IMR-90 (cell line): ENCODE results near the gene ZNF692. TPM values are rescaled to one million over a fixed set of nuclear protein-coding genes. Genes with fewer than 3 reads are reported as not detected.

Experiments used
- ATAC-seq: fragments of 200-7000 bp; cut with Tn5 transposase; 2 replicates; pipeline ENCODE4 v1.9.1; 2020; ENCODE audit warnings: low read depth, mild to moderate bottlenecking, moderate library complexity
- BruUV-seq: library from RNA; stranded (reverse); fragments of 400-500 nt; replicated peaks from 2 replicates; lab custom pipeline; 2021; lab: Mats Ljungman, UMichigan
- CTCF ChIA-PET: fragments of 300-600 bp; formaldehyde crosslinking; extraction: SDS; loops from one replicate; lab custom pipeline; 2021; ENCODE audit warnings: antibody characterized with exemption; lab: Yijun Ruan, JAX
- POLR2A ChIA-PET: fragments of 300-600 bp; sonication (Branson Sonifier 250); formaldehyde crosslinking; loops from one replicate; lab custom pipeline; 2022; ENCODE audit warnings: antibody characterized with exemption; ENCODE audit not compliant: unreplicated experiment; lab: Charles Lee
- DNase-seq: peaks from one replicate; pipeline ENCODE4 v3.0.0; 2013
- H2AFZ ChIP-seq: replicated peaks from 2 replicates; pipeline ENCODE3; 2013; ENCODE audit warnings: low read length, mild to moderate bottlenecking; ENCODE audit not compliant: poor library complexity
- H2AK5ac ChIP-seq: 2 replicates; pipeline ENCODE4 v1.6.1; 2013; ENCODE audit warnings: low read depth, low read length, inconsistent platforms
- H2AK9ac ChIP-seq: replicated peaks from 2 replicates; pipeline ENCODE3; 2013; ENCODE audit warnings: mild to moderate bottlenecking, low read depth, low read length, moderate library complexity; ENCODE audit not compliant: poor library complexity
- H2BK120ac ChIP-seq: 2 replicates; pipeline ENCODE4 v1.6.1; 2013; ENCODE audit warnings: low read depth, low read length, inconsistent platforms
- H2BK15ac ChIP-seq: 3 replicates; pipeline ENCODE4 v1.6.1; 2013; ENCODE audit warnings: low read depth, low read length, inconsistent platforms
- H2BK20ac ChIP-seq: 2 replicates; pipeline ENCODE4 v1.6.1; 2013; ENCODE audit warnings: low read depth, mild to moderate bottlenecking, inconsistent platforms, low read length, moderate library complexity
- H2BK5ac ChIP-seq: 2 replicates; pipeline ENCODE4 v1.6.1; 2013; ENCODE audit warnings: mild to moderate bottlenecking, low read depth, low read length, inconsistent platforms; ENCODE audit not compliant: poor library complexity, severe bottlenecking
- H3K14ac ChIP-seq: replicated peaks from 2 replicates; pipeline ENCODE4 v1.6.1; 2013; ENCODE audit warnings: low read depth, low read length, inconsistent platforms
- H3K18ac ChIP-seq: 2 replicates; pipeline ENCODE4 v1.6.1; 2013; ENCODE audit warnings: low read depth, low read length, control low read depth
- H3K23ac ChIP-seq: 2 replicates; pipeline ENCODE4 v1.6.1; 2013; ENCODE audit warnings: low read depth, low read length, inconsistent platforms
- H3K27ac ChIP-seq: 2 replicates; pipeline ENCODE4 v1.5.1; 2013; ENCODE audit warnings: mild to moderate bottlenecking, control low read depth, low read length; ENCODE audit not compliant: insufficient read depth
- H3K27me3 ChIP-seq: 2 replicates; pipeline ENCODE4 v1.6.1; 2013; ENCODE audit warnings: low read length; ENCODE audit not compliant: control insufficient read depth, insufficient read depth
- H3K36me3 ChIP-seq: 2 replicates; pipeline ENCODE4 v1.6.1; 2013; ENCODE audit warnings: low read length, mixed read lengths; ENCODE audit not compliant: control insufficient read depth, insufficient read depth
- H3K4ac ChIP-seq: 2 replicates; pipeline ENCODE4 v1.6.1; 2013; ENCODE audit warnings: low read depth, low read length, inconsistent platforms
- H3K4me1 ChIP-seq: 2 replicates; pipeline ENCODE4 v1.6.1; 2013; ENCODE audit warnings: low read length, mixed read lengths; ENCODE audit not compliant: control insufficient read depth, insufficient read depth
- H3K4me2 ChIP-seq: 2 replicates; pipeline ENCODE4 v1.6.1; 2013; ENCODE audit warnings: low read depth, mild to moderate bottlenecking, control low read depth, low read length, moderate library complexity
- H3K4me3 ChIP-seq: 2 replicates; pipeline ENCODE4 v1.5.1; 2013; ENCODE audit warnings: low read depth, mild to moderate bottlenecking, control low read depth, low read length, moderate library complexity; ENCODE audit not compliant: insufficient read depth
- H3K56ac ChIP-seq: 2 replicates; pipeline ENCODE4 v1.6.1; 2013; ENCODE audit warnings: low read length, inconsistent platforms; ENCODE audit not compliant: insufficient read depth; ENCODE audit errors: extremely low read depth
- H3K79me1 ChIP-seq, 2 experiments: 2 replicates each; pipeline ENCODE4 v1.6.1; 2013; ENCODE audit warnings: low read length in 2 of 2, inconsistent platforms in 1 of 2, low read depth in 1 of 2
- H3K9ac ChIP-seq: 2 replicates; pipeline ENCODE4 v1.6.1; 2013; ENCODE audit warnings: low read depth, low read length, control low read depth
- H3K9me1 ChIP-seq: 2 replicates; pipeline ENCODE4 v1.6.1; 2013; ENCODE audit warnings: low read length, inconsistent platforms; ENCODE audit not compliant: insufficient read depth
- H3K9me3 ChIP-seq: 2 replicates; pipeline ENCODE4 v1.6.1; 2013; ENCODE audit warnings: low read length; ENCODE audit not compliant: control insufficient read depth, insufficient read depth
- H4K20me1 ChIP-seq: 2 replicates; pipeline ENCODE4 v1.6.1; 2013; ENCODE audit warnings: low read length, inconsistent platforms; ENCODE audit not compliant: insufficient read depth
- H4K5ac ChIP-seq: 2 replicates; pipeline ENCODE4 v1.6.1; 2013; ENCODE audit warnings: mild to moderate bottlenecking, low read depth, low read length, control low read depth
- H4K8ac ChIP-seq, 2 experiments: 2 replicates each; pipeline ENCODE4 v1.6.1; 2013; ENCODE audit warnings: low read depth in 2 of 2, low read length in 2 of 2, control low read depth in 1 of 2, inconsistent platforms in 1 of 2
- H4K91ac ChIP-seq: 2 replicates; pipeline ENCODE4 v1.6.1; 2013; ENCODE audit warnings: low read depth, low read length, inconsistent platforms; ENCODE audit not compliant: insufficient read depth
- BHLHE40 ChIP-seq: fragments of 150-350 bp; IDR thresholded peaks from 2 replicates; pipeline ENCODE4 v1.6.1; 2016; ENCODE audit warnings: mild to moderate bottlenecking, low read depth, low read length
- CHD1 ChIP-seq: IDR thresholded peaks from 2 replicates; pipeline ENCODE4 v1.6.1; 2012; ENCODE audit warnings: low read depth, low read length, improper control_type of control experiment
- MAFK ChIP-seq: IDR thresholded peaks from 2 replicates; pipeline ENCODE4 v1.6.1; 2012; ENCODE audit warnings: low read depth, low read length, improper control_type of control experiment
- MXI1 ChIP-seq: IDR thresholded peaks from 2 replicates; pipeline ENCODE4 v1.6.1; 2012; ENCODE audit warnings: low read depth, mild to moderate bottlenecking, low read length, moderate library complexity, borderline replicate concordance
- NFE2L2 ChIP-seq: fragments of 150-350 bp; IDR thresholded peaks from 2 replicates; pipeline ENCODE4 v1.6.1; 2016; ENCODE audit warnings: low read depth, mild to moderate bottlenecking, low read length
- RFX5 ChIP-seq: IDR thresholded peaks from 2 replicates; pipeline ENCODE4 v1.8.0; 2012; ENCODE audit warnings: low read depth, mild to moderate bottlenecking, low read length, moderate library complexity
- WGBS, 2 experiments: methylation state at CpG; one replicate each; pipeline versions ENCODE4 v1.1.5 to v1.1.7; 2013; ENCODE audit warnings: missing lambda C conversion rate in 2 of 2; ENCODE audit not compliant: insufficient read length in 1 of 2; ENCODE audit errors: extremely low coverage in 2 of 2; 5-methylcytosine and 5-hydroxymethylcytosine counted together
- dilution Hi-C: fragments of 300-500 bp; cut with HindIII; formaldehyde crosslinking; loops from one replicate; pipeline ENCODE4 v1.14.3; 2018; ENCODE audit warnings: low sequenced_read_pairs; ENCODE audit not compliant: unreplicated experiment
- in situ Hi-C: fragments of 300-500 bp; cut with MboI; formaldehyde crosslinking; loops from 3 replicates; pipeline ENCODE4 v1.14.3; 2019; ENCODE audit warnings: low sequenced_read_pairs, inconsistent platforms, mixed read lengths
- intact Hi-C: fragments of 100-400 bp; cut with micrococcal nuclease; formaldehyde crosslinking; loops from 2 replicates; pipeline ENCODE4 v1.10.0; 2022
- polyA plus RNA-seq, 3 experiments: library from polyadenylated mRNA; depleted of rRNA; stranded (reverse); fragments of >200 nt; gene quantifications; 2 replicates each; pipeline ENCODE4 v1.2.3, GENCODE V29; 2012; ENCODE audit warnings: low replicate concordance in 1 of 3
- total RNA-seq: library from RNA; depleted of rRNA; stranded (reverse); fragments of >200 nt; gene quantifications from 2 replicates; pipeline ENCODE4 v1.2.3, GENCODE V29; 2012
- TF ChIP-seq, protein P1 (sequence below): fragments of 150-350 bp; IDR thresholded peaks from 2 replicates; pipeline ENCODE4 v1.6.1; 2017; ENCODE audit warnings: mild to moderate bottlenecking, antibody characterized with exemption, low read length, low read depth
- TF ChIP-seq, protein P2 (sequence below): conservative IDR thresholded peaks from 2 replicates; pipeline ENCODE4 v1.5.1; 2012; ENCODE audit warnings: mild to moderate bottlenecking, low read depth, low read length, improper control_type of control experiment

The ZNF692 gene
- total and polyA plus RNA-seq, 2 of the 4 experiments (the other 2 are of a cell fraction) = 7.3 to 50.4 TPM

DNA sequence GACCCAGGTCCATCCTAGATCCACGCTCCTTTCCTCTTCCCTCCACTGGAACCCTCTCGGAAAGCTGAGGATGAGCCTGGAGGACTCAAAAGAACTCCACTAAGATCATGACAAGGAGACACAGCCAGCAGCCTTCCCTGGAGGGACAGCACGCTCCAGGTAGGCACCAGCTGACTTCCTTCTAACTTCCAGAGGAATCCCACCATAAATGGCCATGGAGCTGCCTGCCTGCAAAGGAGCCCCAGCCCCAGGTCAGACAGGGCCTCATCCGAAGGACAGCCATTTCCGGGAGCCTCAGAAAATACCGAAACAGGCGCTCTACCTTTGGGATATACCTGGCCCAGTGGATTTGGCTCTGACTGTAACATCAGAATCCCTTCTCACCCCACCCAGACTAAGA lies 37.2 kb downstream of the ZNF692 start:
- in situ Hi-C loops = no loop called here
- intact Hi-C loops = no loop called here
- H3K9me3 ChIP-seq = no peaks in the 10 kb centered on the region
- TF ChIP-seq RFX5 (no peak), NFE2L2 (no peak), MXI1 (no peak), MAFK (no peak), BHLHE40 (no peak), CHD1 (no peak)
- TF ChIP-seq, protein P1, sequence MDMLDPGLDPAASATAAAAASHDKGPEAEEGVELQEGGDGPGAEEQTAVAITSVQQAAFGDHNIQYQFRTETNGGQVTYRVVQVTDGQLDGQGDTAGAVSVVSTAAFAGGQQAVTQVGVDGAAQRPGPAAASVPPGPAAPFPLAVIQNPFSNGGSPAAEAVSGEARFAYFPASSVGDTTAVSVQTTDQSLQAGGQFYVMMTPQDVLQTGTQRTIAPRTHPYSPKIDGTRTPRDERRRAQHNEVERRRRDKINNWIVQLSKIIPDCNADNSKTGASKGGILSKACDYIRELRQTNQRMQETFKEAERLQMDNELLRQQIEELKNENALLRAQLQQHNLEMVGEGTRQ = no peak
- TF ChIP-seq, protein P2, sequence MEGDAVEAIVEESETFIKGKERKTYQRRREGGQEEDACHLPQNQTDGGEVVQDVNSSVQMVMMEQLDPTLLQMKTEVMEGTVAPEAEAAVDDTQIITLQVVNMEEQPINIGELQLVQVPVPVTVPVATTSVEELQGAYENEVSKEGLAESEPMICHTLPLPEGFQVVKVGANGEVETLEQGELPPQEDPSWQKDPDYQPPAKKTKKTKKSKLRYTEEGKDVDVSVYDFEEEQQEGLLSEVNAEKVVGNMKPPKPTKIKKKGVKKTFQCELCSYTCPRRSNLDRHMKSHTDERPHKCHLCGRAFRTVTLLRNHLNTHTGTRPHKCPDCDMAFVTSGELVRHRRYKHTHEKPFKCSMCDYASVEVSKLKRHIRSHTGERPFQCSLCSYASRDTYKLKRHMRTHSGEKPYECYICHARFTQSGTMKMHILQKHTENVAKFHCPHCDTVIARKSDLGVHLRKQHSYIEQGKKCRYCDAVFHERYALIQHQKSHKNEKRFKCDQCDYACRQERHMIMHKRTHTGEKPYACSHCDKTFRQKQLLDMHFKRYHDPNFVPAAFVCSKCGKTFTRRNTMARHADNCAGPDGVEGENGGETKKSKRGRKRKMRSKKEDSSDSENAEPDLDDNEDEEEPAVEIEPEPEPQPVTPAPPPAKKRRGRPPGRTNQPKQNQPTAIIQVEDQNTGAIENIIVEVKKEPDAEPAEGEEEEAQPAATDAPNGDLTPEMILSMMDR = no peak
- peak overlapping the region; percentile 87 for H4K91ac ChIP-seq
- no peak overlapping the region for H3K9ac ChIP-seq
- H3K4me1 ChIP-seq = peaks cover 24% of the 10 kb centered on the region
- no TSS peak for BruUV-seq
- no peak for ATAC-seq
- H3K9me1 ChIP-seq = peaks cover 38% of the 10 kb centered on the region
- peak overlapping the region; percentile 23 to 61; a peak in 3 of 4 replicates for H4K8ac ChIP-seq
- H3K56ac ChIP-seq = peak overlapping the region; percentile 68
- no peak overlapping the region; the same call in 1 of the 2 replicates for H4K5ac ChIP-seq
- peak overlapping the region; percentile 87 for H2BK120ac ChIP-seq
- H3K36me3 ChIP-seq = peaks cover 28% of the 10 kb centered on the region
- 92% methylated on average over 2 of the region's 7 CpGs; no CpG with 5 or more reads in 1 of the 2 experiments for WGBS, 2 experiments
- peak overlapping the region; percentile 61 for H2AK5ac ChIP-seq
- POLR2A ChIA-PET = no interaction called here
- peak overlapping the region; percentile 56 for H3K27ac ChIP-seq
- H2BK15ac ChIP-seq = peak overlapping the region; percentile 29; the same call in 1 of the 3 replicates
- peaks cover 32% of the 10 kb centered on the region; the same call in 1 of the 2 replicates for H4K20me1 ChIP-seq
- H3K14ac ChIP-seq = peak overlapping the region; percentile 89
- H2BK5ac ChIP-seq = peak overlapping the region; percentile 87
- H2AK9ac ChIP-seq = peak overlapping the region; percentile 79
- peak overlapping the region; percentile 72 for H3K23ac ChIP-seq
- H3K18ac ChIP-seq = peak overlapping the region; percentile 5; the same call in 1 of the 2 replicates
- H3K4ac ChIP-seq = peak overlapping the region; percentile 94
- dilution Hi-C loops = no loop called here
- no peak overlapping the region for H2AFZ ChIP-seq
- CTCF ChIA-PET = no interaction called here
- H3K27me3 ChIP-seq = no peaks in the 10 kb centered on the region
- H3K4me2 ChIP-seq = peak overlapping the region; percentile 14
- H3K79me1 ChIP-seq = peaks cover 41 to 79% of the 10 kb centered on the region in 2 experiments
- H3K4me3 ChIP-seq = no peak overlapping the region
- DNase-seq = no peak
- peak overlapping the region; percentile 91 for H2BK20ac ChIP-seq
